A375 (cell line): Measurements from ENCODE around the gene ARAP2. TPM values are rescaled to one million over a fixed set of nuclear protein-coding genes. Genes with fewer than 3 reads are reported as not detected.

ENCODE experiments used
- total RNA-seq: library from RNA; depleted of rRNA; stranded (reverse); fragments of >200 nt; shearing (Covaris generic); gene quantifications from 2 replicates; pipeline ENCODE4 v1.2.3, GENCODE V29; 2014; rRNA removed

Gene ARAP2, protein sequence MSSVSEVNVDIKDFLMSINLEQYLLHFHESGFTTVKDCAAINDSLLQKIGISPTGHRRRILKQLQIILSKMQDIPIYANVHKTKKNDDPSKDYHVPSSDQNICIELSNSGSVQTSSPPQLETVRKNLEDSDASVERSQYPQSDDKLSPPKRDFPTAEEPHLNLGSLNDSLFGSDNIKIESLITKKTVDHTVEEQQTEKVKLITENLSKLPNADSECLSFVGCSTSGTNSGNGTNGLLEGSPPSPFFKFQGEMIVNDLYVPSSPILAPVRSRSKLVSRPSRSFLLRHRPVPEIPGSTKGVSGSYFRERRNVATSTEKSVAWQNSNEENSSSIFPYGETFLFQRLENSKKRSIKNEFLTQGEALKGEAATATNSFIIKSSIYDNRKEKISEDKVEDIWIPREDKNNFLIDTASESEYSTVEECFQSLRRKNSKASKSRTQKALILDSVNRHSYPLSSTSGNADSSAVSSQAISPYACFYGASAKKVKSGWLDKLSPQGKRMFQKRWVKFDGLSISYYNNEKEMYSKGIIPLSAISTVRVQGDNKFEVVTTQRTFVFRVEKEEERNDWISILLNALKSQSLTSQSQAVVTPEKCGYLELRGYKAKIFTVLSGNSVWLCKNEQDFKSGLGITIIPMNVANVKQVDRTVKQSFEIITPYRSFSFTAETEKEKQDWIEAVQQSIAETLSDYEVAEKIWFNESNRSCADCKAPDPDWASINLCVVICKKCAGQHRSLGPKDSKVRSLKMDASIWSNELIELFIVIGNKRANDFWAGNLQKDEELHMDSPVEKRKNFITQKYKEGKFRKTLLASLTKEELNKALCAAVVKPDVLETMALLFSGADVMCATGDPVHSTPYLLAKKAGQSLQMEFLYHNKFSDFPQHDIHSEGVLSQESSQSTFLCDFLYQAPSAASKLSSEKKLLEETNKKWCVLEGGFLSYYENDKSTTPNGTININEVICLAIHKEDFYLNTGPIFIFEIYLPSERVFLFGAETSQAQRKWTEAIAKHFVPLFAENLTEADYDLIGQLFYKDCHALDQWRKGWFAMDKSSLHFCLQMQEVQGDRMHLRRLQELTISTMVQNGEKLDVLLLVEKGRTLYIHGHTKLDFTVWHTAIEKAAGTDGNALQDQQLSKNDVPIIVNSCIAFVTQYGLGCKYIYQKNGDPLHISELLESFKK (N-terminal part only)
- total RNA-seq = 8.9 and 11.7 TPM in 2 replicates

DNA sequence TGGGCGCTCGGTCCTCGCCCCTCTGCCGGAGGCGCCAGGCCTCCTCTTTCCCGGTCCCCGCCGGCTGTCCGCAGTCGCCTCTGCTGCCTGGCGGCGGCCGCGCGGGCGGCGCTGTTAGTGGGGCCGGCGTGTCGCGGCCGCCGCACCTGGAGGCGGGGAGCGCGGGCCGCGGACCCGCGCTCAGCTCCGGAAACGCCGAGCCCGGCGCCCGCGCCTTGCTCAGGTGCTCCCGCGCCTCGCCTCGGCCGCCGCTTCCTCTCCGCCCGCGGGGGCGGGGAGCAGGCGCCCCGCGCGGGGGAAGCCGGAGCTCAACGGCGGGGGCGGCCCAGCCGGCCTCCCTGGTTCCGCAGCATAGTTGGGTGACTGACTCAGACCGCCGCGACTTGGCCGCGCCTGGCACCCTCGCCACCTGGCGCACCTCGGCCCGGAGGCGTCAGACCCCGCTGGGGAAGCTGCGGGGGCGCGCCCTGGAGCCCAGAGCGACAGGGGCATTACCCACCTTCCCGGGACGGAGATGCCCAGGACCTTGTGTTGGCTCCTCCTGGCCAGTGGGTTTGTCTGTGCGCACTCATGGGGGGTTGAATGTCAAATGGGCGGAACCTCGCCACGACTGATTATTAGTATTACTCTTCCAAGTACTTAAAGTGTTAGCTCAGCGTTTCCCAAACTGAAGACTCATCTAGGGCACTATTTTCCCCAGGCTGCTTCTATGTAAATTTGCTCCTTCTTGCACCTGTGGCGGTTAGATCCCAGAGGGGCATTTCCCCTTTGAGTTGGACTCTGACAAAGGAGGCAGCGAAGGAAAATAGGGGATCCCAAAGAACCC, at the start of gene ARAP2:
Gene ARAP2, minus strand, starts transcription at position 258 of the 826 bp plus-strand sequence. CDS start 15,028 bp downstream, outside the sequence.

DNA sequence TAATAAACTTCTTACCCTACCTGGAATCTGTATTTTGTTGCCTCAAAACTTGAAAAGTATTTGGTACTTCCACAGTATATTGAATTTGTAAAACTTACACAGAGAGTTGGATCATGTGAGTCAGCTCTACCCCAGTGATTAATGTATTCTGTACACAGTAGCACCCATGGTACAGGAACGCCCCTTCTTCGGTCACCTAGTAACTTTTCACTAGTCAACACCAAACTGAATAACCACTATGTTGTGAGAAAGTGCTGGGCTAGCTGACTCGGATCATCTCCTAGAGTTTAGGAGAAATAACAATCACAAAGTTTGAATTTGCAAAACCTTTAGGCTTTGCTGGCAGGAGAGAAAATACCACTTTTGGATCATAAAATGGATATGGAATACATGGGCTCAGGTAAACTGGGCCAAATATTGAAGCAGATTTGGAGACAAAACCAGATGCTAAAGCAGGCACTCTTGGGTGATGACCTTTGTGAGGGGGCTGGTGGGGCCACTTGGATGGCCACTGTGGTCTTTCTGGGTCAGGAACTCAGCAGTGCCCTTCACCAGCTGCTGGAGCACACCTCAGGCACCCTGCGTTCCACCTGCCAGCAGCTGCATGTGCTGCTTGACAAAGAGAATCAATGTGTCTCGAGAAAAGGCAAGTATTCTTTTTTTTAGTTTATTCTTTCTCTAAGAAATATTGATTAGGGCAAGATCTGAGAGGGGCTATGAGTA, 37.2 kb upstream of the ARAP2 start, which contains the start of gene DTHD1:
Gene DTHD1, plus strand, starts transcription at position 233 of the 723 bp plus-strand sequence. Its CDS starts 143 bp downstream, at position 376.

Other genes with a start within 250 kb of the ARAP2 start
- not detected in 2 replicates for gene DTHD1, start 37.1 kb upstream of the ARAP2 start, total RNA-seq